Hepatocyte (in vitro differentiated cells): ENCODE results near the gene POLR2L. TPM values are rescaled to one million over a fixed set of nuclear protein-coding genes. Genes with fewer than 3 reads are reported as not detected.

Experiments used
- DNase-seq: peaks from one replicate; pipeline ENCODE4 v3.0.0-alpha.2; 2016; ENCODE audit warnings: low spot score
- H2AFZ ChIP-seq: fragments of 200-600 bp; sonication (generic); 2 replicates; pipeline ENCODE4 v1.6.0; 2016; ENCODE audit warnings: antibody characterized with exemption, mild to moderate bottlenecking
- H3K27ac ChIP-seq: fragments of 200-600 bp; sonication (generic); 2 replicates; pipeline ENCODE4 v1.5.1; 2016; ENCODE audit warnings: mild to moderate bottlenecking
- H3K27me3 ChIP-seq: fragments of 200-600 bp; sonication (generic); 2 replicates; pipeline ENCODE4 v1.6.1; 2016
- H3K36me3 ChIP-seq: fragments of 200-600 bp; sonication (generic); replicated peaks from 2 replicates; pipeline ENCODE4 v1.5.1; 2016; ENCODE audit warnings: low read depth; ENCODE audit not compliant: insufficient read depth
- H3K4me1 ChIP-seq: fragments of 200-600 bp; sonication (generic); 2 replicates; pipeline ENCODE4 v1.5.1; 2016; ENCODE audit warnings: mild to moderate bottlenecking, moderate library complexity; ENCODE audit not compliant: insufficient read depth
- H3K4me2 ChIP-seq: fragments of 200-600 bp; sonication (generic); 2 replicates; pipeline ENCODE4 v1.6.0; 2016
- H3K4me3 ChIP-seq: fragments of 200-600 bp; sonication (generic); 2 replicates; pipeline ENCODE4 v1.5.1; 2016; ENCODE audit warnings: mild to moderate bottlenecking
- H3K79me2 ChIP-seq: fragments of 200-600 bp; sonication (generic); 2 replicates; pipeline ENCODE4 v1.6.0; 2017; ENCODE audit warnings: mild to moderate bottlenecking
- H3K9me2 ChIP-seq: fragments of 200-600 bp; sonication (generic); replicated peaks from 2 replicates; pipeline ENCODE4 v1.6.0; 2017; ENCODE audit warnings: mild to moderate bottlenecking; ENCODE audit not compliant: insufficient read depth
- H3K9me3 ChIP-seq: fragments of 200-600 bp; sonication (generic); 2 replicates; pipeline ENCODE4 v1.5.1; 2016; ENCODE audit warnings: low read depth, mild to moderate bottlenecking
- H4K20me1 ChIP-seq: fragments of 200-600 bp; sonication (generic); 2 replicates; pipeline ENCODE4 v1.6.0; 2016; ENCODE audit warnings: mild to moderate bottlenecking; ENCODE audit not compliant: insufficient read depth, poor library complexity, severe bottlenecking
- CTCF ChIP-seq: fragments of 200-600 bp; sonication (generic); IDR thresholded peaks from 2 replicates; pipeline ENCODE4 v1.5.1; 2016; ENCODE audit warnings: antibody characterized with exemption, mild to moderate bottlenecking; ENCODE audit not compliant: poor library complexity
- EZH2 ChIP-seq: fragments of 200-600 bp; sonication (generic); IDR thresholded peaks from 2 replicates; pipeline ENCODE4 v1.6.1; 2016; ENCODE audit warnings: antibody characterized with exemption, mild to moderate bottlenecking, borderline replicate concordance
- EZH2phosphoT487 ChIP-seq: fragments of 200-600 bp; sonication (generic); IDR thresholded peaks from one replicate; pipeline ENCODE4 v1.6.1; 2018; ENCODE audit warnings: antibody characterized with exemption, mild to moderate bottlenecking, low read depth, moderate library complexity; ENCODE audit not compliant: unreplicated experiment, severe bottlenecking
- WGBS: methylation state at CpG from one replicate; pipeline ENCODE4 v1.1.6; 2016; ENCODE audit warnings: low lambda C conversion rate; ENCODE audit errors: missing lambda C conversion rate; 5-methylcytosine and 5-hydroxymethylcytosine counted together
- polyA plus RNA-seq: library from polyadenylated mRNA; unstranded; fragments of >200 nt; fragmentation: Nextera tagmentation; extraction: Ambion mirVana; gene quantifications from 2 replicates; pipeline ENCODE4 v1.2.1, GENCODE V29; 2016
- total RNA-seq: library from RNA; depleted of rRNA; stranded (reverse); fragments of >200 nt; gene quantifications from 2 replicates; pipeline ENCODE4 v1.2.3, GENCODE V29; 2014

The POLR2L gene
- total and polyA plus RNA-seq, 2 experiments from 2014 or later = 38.0 to 372 TPM

GRCh38 chr11:869399-870126 lies 27.2 kb upstream of the POLR2L start:
- Histone ChIP-seq H3K4me2 (no peak overlapping the region), H3K27ac (no peak overlapping the region), H2AFZ (no peak overlapping the region), H3K9me2 (no peaks in the 10 kb centered on the region), H3K9me3 (no peaks in the 10 kb centered on the region), H4K20me1 (no peaks in the 10 kb centered on the region), H3K36me3 (no peaks in the 10 kb centered on the region), H3K79me2 (no peaks in the 10 kb centered on the region), H3K4me3 (no peak overlapping the region), H3K4me1 (no peaks in the 10 kb centered on the region), H3K27me3 (no peaks in the 10 kb centered on the region)
- TF ChIP-seq CTCF (no peak), EZH2phosphoT487 (no peak), EZH2 (no peak)
- 89% methylated on average over 20 of the region's 25 CpGs for WGBS
- no peak for DNase-seq

- Histone ChIP-seq H4K20me1 (no peaks in the 10 kb centered on the region), H3K4me1 (peaks cover under 1% of the 10 kb centered on the region), H3K9me2 (no peaks in the 10 kb centered on the region), H3K4me3 (no peak overlapping the region), H3K27me3 (no peaks in the 10 kb centered on the region), H3K36me3 (no peaks in the 10 kb centered on the region), H3K27ac (no peak overlapping the region), H2AFZ (no peak overlapping the region), H3K9me3 (no peaks in the 10 kb centered on the region), H3K79me2 (no peaks in the 10 kb centered on the region), H3K4me2 (no peak overlapping the region)
- no peak for TF ChIP-seq EZH2phosphoT487
- no peak for TF ChIP-seq EZH2
- TF ChIP-seq CTCF = no peak
- 95% methylated on average over 12 of the region's 12 CpGs for WGBS
- DNase-seq = no peak
These were observed 26.5 kb upstream of the POLR2L start for GRCh38 chr11:868802-869201.

- no peak for TF ChIP-seq EZH2
- no peak for TF ChIP-seq EZH2phosphoT487
- no peak for TF ChIP-seq CTCF
- Histone ChIP-seq H3K4me1 (peaks cover 4% of the 10 kb centered on the region), H3K79me2 (no peaks in the 10 kb centered on the region), H3K9me2 (no peaks in the 10 kb centered on the region), H3K27ac (no peak overlapping the region), H3K9me3 (no peaks in the 10 kb centered on the region), H3K27me3 (no peaks in the 10 kb centered on the region), H3K4me3 (no peak overlapping the region), H3K36me3 (no peaks in the 10 kb centered on the region), H4K20me1 (no peaks in the 10 kb centered on the region), H3K4me2 (no peak overlapping the region), H2AFZ (no peak overlapping the region)
- 93% methylated on average over 17 of the region's 17 CpGs for WGBS
- no peak for DNase-seq
These were observed 26.1 kb upstream of the POLR2L start for GRCh38 chr11:868394-868793.
